ENCODE data around the gene EIF3J. TPM values are rescaled to one million over a fixed set of nuclear protein-coding genes. Genes with fewer than 3 reads are reported as not detected.
"Not testable (repeated sequence)": the region's sequence is repeated elsewhere in the genome, so short reads cannot be mapped to it uniquely, and the experiment has no call there.

The EIF3J gene
- total RNA-seq, 4 donors from 2014 or later = 53.6 to 93.6 (median 74.7) TPM

DNA sequence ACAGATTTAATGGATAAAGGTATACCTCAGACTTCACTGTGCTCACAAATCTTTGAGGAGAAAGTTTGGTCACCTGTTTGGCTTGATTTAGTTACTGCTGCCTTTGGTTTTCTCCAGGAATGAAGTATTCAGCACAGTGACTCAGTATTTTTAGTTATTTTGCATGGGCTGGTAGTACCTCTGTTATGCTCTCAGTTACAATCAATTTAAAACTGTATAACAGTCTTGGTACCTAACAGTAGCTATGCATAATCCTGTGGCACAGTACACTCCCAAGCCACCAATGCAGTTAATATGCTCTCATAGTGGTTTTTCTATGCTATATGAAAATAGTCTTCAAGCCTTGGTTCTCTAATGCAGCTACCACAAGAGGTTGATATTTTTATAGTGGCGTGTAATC is 11.9 kb upstream of the EIF3J start:
- no peak overlapping the region for H3K27ac ChIP-seq
- H3K4me3 ChIP-seq = no peak overlapping the region
- no peaks in the 10 kb centered on the region for H3K9me3 ChIP-seq
- H3K36me3 ChIP-seq = peaks cover 0 to 43% (median 8%) of the 10 kb centered on the region in 3 donors
- TF ChIP-seq, protein P1, sequence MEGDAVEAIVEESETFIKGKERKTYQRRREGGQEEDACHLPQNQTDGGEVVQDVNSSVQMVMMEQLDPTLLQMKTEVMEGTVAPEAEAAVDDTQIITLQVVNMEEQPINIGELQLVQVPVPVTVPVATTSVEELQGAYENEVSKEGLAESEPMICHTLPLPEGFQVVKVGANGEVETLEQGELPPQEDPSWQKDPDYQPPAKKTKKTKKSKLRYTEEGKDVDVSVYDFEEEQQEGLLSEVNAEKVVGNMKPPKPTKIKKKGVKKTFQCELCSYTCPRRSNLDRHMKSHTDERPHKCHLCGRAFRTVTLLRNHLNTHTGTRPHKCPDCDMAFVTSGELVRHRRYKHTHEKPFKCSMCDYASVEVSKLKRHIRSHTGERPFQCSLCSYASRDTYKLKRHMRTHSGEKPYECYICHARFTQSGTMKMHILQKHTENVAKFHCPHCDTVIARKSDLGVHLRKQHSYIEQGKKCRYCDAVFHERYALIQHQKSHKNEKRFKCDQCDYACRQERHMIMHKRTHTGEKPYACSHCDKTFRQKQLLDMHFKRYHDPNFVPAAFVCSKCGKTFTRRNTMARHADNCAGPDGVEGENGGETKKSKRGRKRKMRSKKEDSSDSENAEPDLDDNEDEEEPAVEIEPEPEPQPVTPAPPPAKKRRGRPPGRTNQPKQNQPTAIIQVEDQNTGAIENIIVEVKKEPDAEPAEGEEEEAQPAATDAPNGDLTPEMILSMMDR (IDR thresholded peaks at IDR 0.05) = no peak
- TF ChIP-seq POLR2A (IDR thresholded peaks at IDR 0.05) (no peak), EP300 (IDR thresholded peaks at IDR 0.05) (no peak)
- DNase-seq (ENCODE audit: low spot score in 2 of 2) = no peak
- H3K4me1 ChIP-seq = peaks cover 0 to 5% (median 0%) of the 10 kb centered on the region in 4 donors
- 94 to 100% methylated on average over 1 of the region's 1 CpG for WGBS, 2 donors
- H3K27me3 ChIP-seq = no peaks in the 10 kb centered on the region

DNA sequence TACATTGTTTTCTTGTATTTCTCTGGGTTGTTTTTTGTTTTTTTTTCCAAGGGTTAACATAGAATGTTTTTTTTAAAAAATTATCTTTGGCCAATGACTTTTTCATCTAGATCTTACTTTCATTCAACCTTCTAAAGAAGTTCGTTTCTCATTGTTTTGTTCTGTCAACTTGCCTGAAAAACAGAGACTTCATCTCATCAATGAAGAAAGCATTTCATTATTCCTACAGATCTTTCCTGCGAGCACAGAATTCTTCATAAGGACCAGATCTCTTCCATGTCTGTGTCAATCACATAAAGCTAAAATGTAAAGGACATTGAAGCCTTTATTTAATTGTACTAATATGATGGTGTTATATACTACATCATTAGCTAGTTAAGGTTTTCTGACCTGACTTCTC is 9.7 kb upstream of the EIF3J start:
- TF ChIP-seq EP300 (IDR thresholded peaks at IDR 0.05) = no peak
- no peak for TF ChIP-seq POLR2A (IDR thresholded peaks at IDR 0.05)
- TF ChIP-seq, protein P1 (IDR thresholded peaks at IDR 0.05) = no peak
- H3K27me3 ChIP-seq = no peaks in the 10 kb centered on the region
- H3K4me3 ChIP-seq = no peak overlapping the region
- no peak for DNase-seq (ENCODE audit: low spot score in 2 of 2)
- no peaks in the 10 kb centered on the region for H3K9me3 ChIP-seq
- H3K36me3 ChIP-seq = peaks cover 0 to 29% (median 4%) of the 10 kb centered on the region in 3 donors
- H3K4me1 ChIP-seq = peaks cover 0 to 5% (median 0%) of the 10 kb centered on the region in 4 donors
- no peak overlapping the region for H3K27ac ChIP-seq
- WGBS, 2 donors = 48 to 65% methylated on average over 2 of the region's 2 CpGs

DNA sequence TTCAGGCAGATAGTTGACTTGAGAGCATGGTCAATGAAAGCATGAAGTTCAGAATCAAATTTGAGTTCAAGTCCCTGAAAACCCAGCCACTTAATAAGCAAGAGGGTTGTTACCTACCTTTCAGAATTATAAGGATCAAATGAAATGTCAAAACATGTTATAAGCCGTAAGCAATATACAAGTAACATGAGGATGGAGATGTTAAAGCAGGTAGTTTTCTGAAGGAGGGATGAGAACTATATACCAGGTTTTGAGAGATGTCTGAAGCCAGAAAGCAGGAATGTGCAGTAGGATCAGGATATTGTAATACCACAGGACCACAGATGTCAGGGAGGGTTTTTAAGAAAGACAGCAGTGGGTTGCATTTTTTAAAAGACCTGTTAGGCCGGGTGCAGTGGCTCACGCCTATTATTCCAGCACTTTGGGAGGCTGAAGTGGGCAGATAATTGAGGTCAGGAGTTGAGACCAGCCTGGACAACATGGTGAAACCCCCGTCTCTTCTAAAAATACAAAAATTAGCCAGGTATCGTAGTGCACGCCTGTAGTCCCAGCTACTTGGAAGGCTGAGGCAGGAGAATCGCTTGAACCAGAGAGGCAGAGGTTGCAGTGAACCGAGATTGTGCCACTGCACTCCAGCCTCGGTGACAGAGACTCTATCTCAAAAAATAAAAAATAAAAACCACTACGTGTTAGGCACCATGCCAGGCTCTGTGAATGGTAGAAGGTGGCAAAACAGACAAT is 6.9 kb upstream of the EIF3J start:
- no peak for DNase-seq (ENCODE audit: low spot score in 2 of 2)
- no peak overlapping the region for H3K4me3 ChIP-seq
- peaks cover 0 to 24% (median 0%) of the 10 kb centered on the region in 3 donors for H3K36me3 ChIP-seq
- WGBS, 2 donors = 80 to 82% methylated on average over 10 of the region's 10 CpGs
- TF ChIP-seq POLR2A (IDR thresholded peaks at IDR 0.05) = no peak
- TF ChIP-seq EP300 (IDR thresholded peaks at IDR 0.05) = no peak
- TF ChIP-seq, protein P1 (IDR thresholded peaks at IDR 0.05) = no peak
- H3K27ac ChIP-seq = no peak overlapping the region
- no peaks in the 10 kb centered on the region for H3K9me3 ChIP-seq
- peaks cover 0 to 10% (median 0%) of the 10 kb centered on the region in 4 donors for H3K4me1 ChIP-seq
- H3K27me3 ChIP-seq = no peaks in the 10 kb centered on the region

DNA sequence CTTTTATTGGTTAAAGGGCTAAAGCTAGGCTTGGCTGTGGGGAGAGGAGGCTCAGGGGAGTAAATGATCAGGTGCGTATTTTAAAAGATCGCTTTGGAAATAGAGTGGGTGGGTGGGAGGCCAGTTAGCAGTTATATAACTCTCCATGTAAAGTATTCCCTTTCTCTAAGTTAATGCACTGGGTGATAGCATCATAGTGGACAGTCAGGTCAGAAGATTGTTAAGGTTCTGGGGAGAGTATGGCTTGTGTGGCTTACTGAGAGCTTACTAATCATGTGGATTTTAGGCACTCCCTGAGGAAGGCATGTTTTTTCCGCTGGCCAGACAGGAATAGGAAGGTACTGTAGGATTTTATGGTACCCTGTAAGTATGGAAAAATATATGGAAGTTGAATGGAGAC is 6.3 kb upstream of the EIF3J start:
- WGBS, 2 donors = 87 to 90% methylated on average over 3 of the region's 3 CpGs
- no peak for DNase-seq (ENCODE audit: low spot score in 2 of 2)
- TF ChIP-seq, protein P1 (IDR thresholded peaks at IDR 0.05) = no peak
- TF ChIP-seq POLR2A (IDR thresholded peaks at IDR 0.05) = no peak
- Histone ChIP-seq H3K4me3 (no peak overlapping the region), H3K9me3 (no peaks in the 10 kb centered on the region), H3K27me3 (no peaks in the 10 kb centered on the region), H3K36me3 (peaks cover 0 to 21% (median 0%) of the 10 kb centered on the region in 3 donors), H3K4me1 (peaks cover 0 to 16% (median 2%) of the 10 kb centered on the region in 4 donors), H3K27ac (no peak overlapping the region)

DNA sequence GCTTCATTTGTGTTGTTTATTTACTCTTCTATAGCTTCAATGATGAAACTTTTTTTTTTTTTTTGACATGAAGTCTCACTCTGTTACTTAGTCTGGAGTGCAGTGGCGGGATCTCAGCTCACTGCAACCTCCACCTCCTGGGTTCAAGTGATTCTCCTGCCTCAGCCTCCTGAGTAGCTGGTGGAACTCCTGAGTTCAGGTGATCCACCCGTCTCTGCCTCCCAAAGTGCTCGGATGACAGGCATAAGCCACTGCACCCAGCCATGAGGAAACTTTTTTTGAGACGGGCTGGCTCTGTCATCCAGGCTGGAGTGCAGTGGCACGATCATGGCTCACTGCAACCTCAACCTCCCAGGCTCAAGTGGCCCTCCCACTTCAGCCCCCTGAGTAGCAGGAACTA is 4.7 kb upstream of the EIF3J start:
- WGBS, 2 donors = 98 to 99% methylated on average over 5 of the region's 5 CpGs
- H3K4me1 ChIP-seq = peaks cover 0 to 18% (median 2%) of the 10 kb centered on the region in 4 donors
- H3K27ac ChIP-seq; H3K27me3 ChIP-seq; DNase-seq (ENCODE audit: low spot score in 2 of 2); H3K4me3 ChIP-seq; H3K9me3 ChIP-seq: not testable (repeated sequence)
- peaks cover 0 to 21% (median 0%) of the 10 kb centered on the region in 3 donors for H3K36me3 ChIP-seq

Data from tibial nerve (tissue), 4 donors.